Keratinocyte (primary cell): ENCODE data around the gene DUSP8. TPM values are rescaled to one million over a fixed set of nuclear protein-coding genes. Genes with fewer than 3 reads are reported as not detected.

ENCODE experiments used
- DNase-seq: peaks from one replicate; pipeline ENCODE4 v3.0.0-alpha.2; 2011; ENCODE audit warnings: low read depth, missing footprints, low spot score
- FAIRE-seq: peaks from 2 replicates; lab custom pipeline; 2011; peaks lifted over from hg19 to GRCh38; lab: Jason Lieb, UNC
- H2AFZ ChIP-seq: 2 replicates; pipeline ENCODE4 v1.6.0; 2012; ENCODE audit warnings: low read length, control low read depth, inconsistent platforms; ENCODE audit not compliant: control insufficient read depth
- H3K27ac ChIP-seq: 2 replicates; pipeline ENCODE4 v1.5.1; 2011; ENCODE audit warnings: low read length; ENCODE audit not compliant: control insufficient read depth, insufficient read depth
- H3K27me3 ChIP-seq: 3 replicates; pipeline ENCODE4 v1.6.0; 2011; ENCODE audit warnings: low read length; ENCODE audit not compliant: control insufficient read depth, insufficient read depth; ENCODE audit errors: extremely low read depth
- H3K36me3 ChIP-seq, 2 experiments: 2 replicates in 1 of 2; 3 replicates in 1 of 2; pipeline ENCODE4 v1.5.1; 2011; ENCODE audit warnings: low read length in 2 of 2, mild to moderate bottlenecking in 1 of 2; ENCODE audit not compliant: control insufficient read depth in 2 of 2, insufficient read depth in 2 of 2; ENCODE audit errors: extremely low read depth in 1 of 2
- H3K4me1 ChIP-seq: 3 replicates; pipeline ENCODE4 v1.5.1; 2011; ENCODE audit warnings: low read length; ENCODE audit not compliant: control insufficient read depth, insufficient read depth; ENCODE audit errors: extremely low read depth
- H3K4me2 ChIP-seq: 3 replicates; pipeline ENCODE4 v1.6.0; 2011; ENCODE audit warnings: low read depth, low read length; ENCODE audit not compliant: control insufficient read depth, insufficient read depth; ENCODE audit errors: extremely low read depth
- H3K4me3 ChIP-seq, 3 experiments: fragments of 200-600 bp in 1 of 3; sonication (generic) in 1 of 3; 2 replicates in 2 of 3; 3 replicates in 1 of 3; pipeline ENCODE4 v1.5.1; 2011 to 2016; ENCODE audit warnings: low read length in 3 of 3, mild to moderate bottlenecking in 3 of 3, control low read depth in 2 of 3, inconsistent platforms in 1 of 3, low read depth in 1 of 3, mixed read lengths in 1 of 3, mixed run types in 1 of 3, moderate library complexity in 1 of 3; ENCODE audit not compliant: control insufficient read depth in 2 of 3, insufficient read depth in 2 of 3; ENCODE audit errors: extremely low read depth in 1 of 3
- H3K79me2 ChIP-seq: 2 replicates; pipeline ENCODE4 v1.6.0; 2012; ENCODE audit warnings: low read length; ENCODE audit not compliant: control insufficient read depth, insufficient read depth
- H3K9ac ChIP-seq: 3 replicates; pipeline ENCODE4 v1.6.0; 2011; ENCODE audit warnings: low read length; ENCODE audit not compliant: control insufficient read depth, insufficient read depth; ENCODE audit errors: extremely low read depth
- H3K9me1 ChIP-seq: 3 replicates; pipeline ENCODE4 v1.6.0; 2011; ENCODE audit warnings: low read length; ENCODE audit not compliant: control insufficient read depth, insufficient read depth; ENCODE audit errors: extremely low read depth
- H3K9me3 ChIP-seq: 2 replicates; pipeline ENCODE4 v1.5.1; 2012; ENCODE audit warnings: low read depth, low read length; ENCODE audit not compliant: control insufficient read depth
- H4K20me1 ChIP-seq: 3 replicates; pipeline ENCODE4 v1.6.0; 2011; ENCODE audit warnings: low read length; ENCODE audit not compliant: control insufficient read depth, insufficient read depth; ENCODE audit errors: extremely low read depth
- CTCF ChIP-seq, 3 experiments: IDR thresholded peaks in 1 of 3; conservative IDR thresholded peaks in 1 of 3; optimal IDR thresholded peaks in 1 of 3; 2 replicates in 2 of 3; 3 replicates in 1 of 3; pipeline versions ENCODE3 to v1.5.1; 2011; ENCODE audit warnings: low read length in 3 of 3, mild to moderate bottlenecking in 3 of 3, moderate library complexity in 2 of 3, control low read depth in 1 of 3, inconsistent platforms in 1 of 3; ENCODE audit not compliant: insufficient read depth in 2 of 3; ENCODE audit errors: extremely low read depth in 1 of 3
- EZH2 ChIP-seq: IDR thresholded peaks from one replicate; pipeline ENCODE4 v1.6.1; 2012; ENCODE audit warnings: inconsistent platforms, mild to moderate bottlenecking, low read length, moderate library complexity
- dilution Hi-C: fragments of 300-500 bp; cut with MboI; formaldehyde crosslinking; loops from one replicate; pipeline ENCODE4 v1.7.0; 2020; ENCODE audit warnings: low sequenced_read_pairs; ENCODE audit not compliant: extremely low pct_ligation_motif_present
- polyA plus RNA-seq, 5 experiments: library from polyadenylated mRNA; depleted of rRNA in 3 of 5; stranded (reverse) in 3 of 5; stranded (forward) in 1 of 5; unstranded in 1 of 5; fragments of >200 nt; gene quantifications; 1 replicate in 1 of 5; 2 replicates in 3 of 5; 3 replicates in 1 of 5; pipeline versions ENCODE4 v1.2.1 to v1.2.3, GENCODE V29; 2011 to 2012; ENCODE audit warnings: missing spikeins in 2 of 5, low read depth in 1 of 5, low replicate concordance in 1 of 5

Gene DUSP8
- polyA plus RNA-seq, 1 donor (not counting 4 experiments of a cell fraction or from before 2014, with no cell fraction given): 0.58 TPM

- H3K36me3 ChIP-seq: peaks cover 0 to 3% of the 10 kb centered on the region in 2 experiments
- no peak overlapping the region for H3K4me3 ChIP-seq
- FAIRE-seq (no peak), DNase-seq (no peak)
- H3K79me2 ChIP-seq: no peaks in the 10 kb centered on the region
- no peak overlapping the region for H2AFZ ChIP-seq
- no peaks in the 10 kb centered on the region for H4K20me1 ChIP-seq
- H3K4me2 ChIP-seq: no peak overlapping the region
- dilution Hi-C loops: no loop called here
- H3K4me1 ChIP-seq: peaks cover 11% of the 10 kb centered on the region
- no peaks in the 10 kb centered on the region for H3K27me3 ChIP-seq
- no peaks in the 10 kb centered on the region for H3K9me1 ChIP-seq
- TF ChIP-seq CTCF (optimal IDR thresholded peaks at IDR 0.05 in 1 of 3, IDR thresholded peaks at IDR 0.05 in 1 of 3, conservative IDR thresholded peaks at IDR 0.05 in 1 of 3; ENCODE audit: extremely low read depth in 1 of 3, insufficient read depth in 2 of 3, low read length in 3 of 3): no peak
- TF ChIP-seq EZH2: no peak
- H3K27ac ChIP-seq: no peak overlapping the region
- no peak overlapping the region for H3K9ac ChIP-seq
- H3K9me3 ChIP-seq: no peaks in the 10 kb centered on the region
Observed at GRCh38 chr11:1560002-1560648, 11.9 kb downstream of the DUSP8 start.

DNA sequence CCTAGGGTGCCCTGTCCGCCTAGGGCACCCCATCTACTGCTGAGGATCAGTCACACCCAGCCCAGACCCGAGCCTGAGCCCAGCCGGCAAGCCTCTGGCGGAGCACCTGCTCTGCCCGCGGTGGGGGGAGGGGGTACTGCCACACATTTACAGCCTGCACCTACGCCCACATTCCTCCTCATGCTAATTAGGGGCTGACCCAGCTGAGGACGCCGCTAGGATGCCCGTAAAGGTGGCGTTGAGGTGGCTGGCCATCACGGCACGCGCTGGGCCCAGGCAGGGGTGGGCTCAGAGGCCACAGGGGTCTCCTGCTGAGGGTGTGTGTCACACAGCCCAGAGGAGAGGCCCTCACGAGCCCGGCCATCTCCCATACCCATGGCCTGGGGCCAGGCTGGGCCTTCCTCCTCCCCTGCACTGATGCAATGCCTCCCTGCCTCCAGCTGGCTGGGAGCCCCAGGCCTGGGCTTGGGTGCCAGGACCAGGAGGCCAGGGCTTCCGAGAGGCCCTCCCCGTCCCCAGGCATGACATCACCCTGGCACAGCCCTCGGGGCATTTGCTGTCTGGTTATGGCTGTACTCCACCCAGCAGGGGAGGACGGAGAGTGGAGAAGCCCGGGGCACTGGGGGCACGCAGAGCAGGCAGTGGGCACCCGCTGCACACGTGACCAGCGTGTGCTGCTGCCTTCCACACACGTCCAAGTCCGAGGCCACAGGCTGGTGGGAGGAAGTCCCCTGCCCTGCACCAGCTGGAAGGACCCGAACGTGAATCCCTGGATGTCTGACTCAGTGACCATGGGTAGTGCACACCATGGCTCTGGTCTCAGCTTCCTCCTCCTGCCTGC lies 12.7 kb downstream of the DUSP8 start:
- H3K79me2 ChIP-seq: no peaks in the 10 kb centered on the region
- dilution Hi-C loops: no loop called here
- no peaks in the 10 kb centered on the region for H4K20me1 ChIP-seq
- peaks cover 11% of the 10 kb centered on the region for H3K4me1 ChIP-seq
- DNase-seq (peak; percentile 41), FAIRE-seq (no peak)
- H3K4me2 ChIP-seq: peak overlapping the region; percentile 48
- no peak overlapping the region for H3K27ac ChIP-seq
- H3K9me1 ChIP-seq: no peaks in the 10 kb centered on the region
- no peak overlapping the region for H2AFZ ChIP-seq
- H3K27me3 ChIP-seq: no peaks in the 10 kb centered on the region
- TF ChIP-seq EZH2: no peak
- no peak for TF ChIP-seq CTCF (optimal IDR thresholded peaks at IDR 0.05 in 1 of 3, IDR thresholded peaks at IDR 0.05 in 1 of 3, conservative IDR thresholded peaks at IDR 0.05 in 1 of 3; ENCODE audit: extremely low read depth in 1 of 3, insufficient read depth in 2 of 3, low read length in 3 of 3)
- H3K4me3 ChIP-seq: peak overlapping the region in 1 of 3 experiments; percentile 31
- H3K9ac ChIP-seq: no peak overlapping the region
- peaks cover 0 to 3% of the 10 kb centered on the region in 2 experiments for H3K36me3 ChIP-seq
- H3K9me3 ChIP-seq: no peaks in the 10 kb centered on the region
